ENCODE data around the gene UPF3A. TPM values are rescaled to one million over a fixed set of nuclear protein-coding genes. Genes with fewer than 3 reads are reported as not detected.
"Not testable (repeated sequence)": the region's sequence is repeated elsewhere in the genome, so short reads cannot be mapped to it uniquely, and the experiment has no call there.

UPF3A gene
- total RNA-seq, 1 experiment from 2014 or later, result 41.1 TPM

DNA sequence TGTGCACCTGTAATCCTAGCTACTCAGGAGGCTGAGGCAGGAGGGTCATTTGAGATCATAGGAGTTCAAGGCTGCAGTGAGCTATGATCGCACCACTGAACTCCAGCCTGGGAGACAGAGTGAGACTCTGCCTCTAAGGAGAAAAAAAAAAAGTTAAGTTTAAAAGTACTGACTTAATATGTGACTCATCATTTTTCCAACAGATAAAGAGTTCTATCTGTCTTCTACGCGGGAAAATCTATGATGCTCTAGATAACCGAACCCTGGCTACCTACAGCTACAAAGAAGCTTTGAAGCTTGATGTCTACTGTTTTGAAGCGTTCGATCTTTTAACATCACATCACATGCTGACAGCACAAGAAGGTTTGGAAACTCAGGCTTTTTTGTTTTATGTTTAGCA is 39.5 kb upstream of the UPF3A start:
- Histone ChIP-seq H3K9me2 (replicated peaks; ENCODE audit: insufficient read depth, low read length) (no peaks in the 10 kb centered on the region), H4K20me1 (ENCODE audit: insufficient read depth, low read depth, low read length) (no peaks in the 10 kb centered on the region), H3K27ac (ENCODE audit: low read length) (no peak overlapping the region), H3K4me1 (ENCODE audit: low read length) (no peaks in the 10 kb centered on the region), H3K9ac (ENCODE audit: low read length) (no peak overlapping the region), H3K79me2 (ENCODE audit: low read length) (peaks cover 12% of the 10 kb centered on the region), H3K4me2 (ENCODE audit: low read depth, low read length, poor library complexity, severe bottlenecking) (no peak overlapping the region), H3K4me3 (ENCODE audit: low read length) (no peak overlapping the region), H3K27me3 (ENCODE audit: low read length) (no peaks in the 10 kb centered on the region), H3K36me3 (ENCODE audit: insufficient read depth, low read length) (peaks cover 82% of the 10 kb centered on the region), H3K9me3 (ENCODE audit: low read length) (no peaks in the 10 kb centered on the region), H2AFZ (ENCODE audit: low read length) (no peak overlapping the region)
- no peak for DNase-seq

DNA sequence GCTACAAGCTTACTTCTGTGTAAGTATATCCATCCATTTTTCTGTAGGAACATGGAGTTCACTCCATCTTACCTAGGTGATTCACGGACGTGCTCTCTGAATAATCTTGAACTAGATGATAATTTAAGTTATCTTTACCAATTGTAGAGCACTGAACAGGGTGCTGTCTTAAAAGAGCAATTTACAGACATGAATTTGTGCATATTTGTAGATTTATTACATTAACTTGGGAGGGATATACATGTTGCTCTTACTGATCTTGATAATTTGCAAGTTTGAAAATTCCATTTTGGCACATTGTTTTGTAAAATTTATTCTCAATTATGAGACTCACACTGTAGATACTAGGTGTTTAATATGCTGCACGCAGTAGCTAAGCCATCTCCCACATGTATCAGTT is 37.4 kb upstream of the UPF3A start:
- Histone ChIP-seq H4K20me1 (ENCODE audit: insufficient read depth, low read depth, low read length) (no peaks in the 10 kb centered on the region), H3K27ac (ENCODE audit: low read length) (no peak overlapping the region), H3K4me3 (ENCODE audit: low read length) (no peak overlapping the region), H3K4me1 (ENCODE audit: low read length) (no peaks in the 10 kb centered on the region), H3K9ac (ENCODE audit: low read length) (no peak overlapping the region), H3K4me2 (ENCODE audit: low read depth, low read length, poor library complexity, severe bottlenecking) (no peak overlapping the region), H2AFZ (ENCODE audit: low read length) (no peak overlapping the region), H3K36me3 (ENCODE audit: insufficient read depth, low read length) (peaks cover 82% of the 10 kb centered on the region), H3K9me3 (ENCODE audit: low read length) (no peaks in the 10 kb centered on the region), H3K79me2 (ENCODE audit: low read length) (peaks cover 16% of the 10 kb centered on the region; the same call in 1 of the 2 replicates), H3K9me2 (replicated peaks; ENCODE audit: insufficient read depth, low read length) (no peaks in the 10 kb centered on the region), H3K27me3 (ENCODE audit: low read length) (no peaks in the 10 kb centered on the region)
- no peak for DNase-seq

DNA sequence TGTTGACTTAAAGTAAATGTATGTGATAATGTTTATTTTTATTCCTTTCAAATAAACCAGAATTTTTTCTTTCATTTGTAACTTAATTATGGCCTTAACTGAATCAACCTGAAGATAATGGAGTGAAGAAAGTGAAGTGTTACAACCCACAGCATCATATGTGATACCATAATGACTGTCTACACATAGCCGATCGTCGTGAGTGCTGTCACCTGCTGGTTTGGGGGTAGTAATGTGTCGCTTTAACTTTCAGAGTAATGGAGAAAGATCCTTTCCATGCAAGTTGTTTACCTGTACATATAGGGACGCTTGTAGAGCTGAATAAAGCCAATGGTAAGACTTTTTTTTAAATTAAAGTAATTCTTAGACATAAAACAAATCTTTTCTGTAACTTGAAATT is 36.8 kb upstream of the UPF3A start:
- H4K20me1 ChIP-seq (ENCODE audit: insufficient read depth, low read depth, low read length), result no peaks in the 10 kb centered on the region
- no peaks in the 10 kb centered on the region for H3K9me3 ChIP-seq (ENCODE audit: low read length)
- H3K9me2 ChIP-seq (replicated peaks; ENCODE audit: insufficient read depth, low read length), result no peaks in the 10 kb centered on the region
- no peak overlapping the region for H3K27ac ChIP-seq (ENCODE audit: low read length)
- H3K27me3 ChIP-seq (ENCODE audit: low read length), result no peaks in the 10 kb centered on the region
- H2AFZ ChIP-seq (ENCODE audit: low read length), result no peak overlapping the region
- peaks cover 19% of the 10 kb centered on the region; the same call in 1 of the 2 replicates for H3K79me2 ChIP-seq (ENCODE audit: low read length)
- peaks cover 81% of the 10 kb centered on the region for H3K36me3 ChIP-seq (ENCODE audit: insufficient read depth, low read length)
- H3K4me3 ChIP-seq (ENCODE audit: low read length), result no peak overlapping the region
- no peaks in the 10 kb centered on the region for H3K4me1 ChIP-seq (ENCODE audit: low read length)
- H3K9ac ChIP-seq (ENCODE audit: low read length), result no peak overlapping the region
- DNase-seq, result no peak
- H3K4me2 ChIP-seq (ENCODE audit: low read depth, low read length, poor library complexity, severe bottlenecking), result no peak overlapping the region

DNA sequence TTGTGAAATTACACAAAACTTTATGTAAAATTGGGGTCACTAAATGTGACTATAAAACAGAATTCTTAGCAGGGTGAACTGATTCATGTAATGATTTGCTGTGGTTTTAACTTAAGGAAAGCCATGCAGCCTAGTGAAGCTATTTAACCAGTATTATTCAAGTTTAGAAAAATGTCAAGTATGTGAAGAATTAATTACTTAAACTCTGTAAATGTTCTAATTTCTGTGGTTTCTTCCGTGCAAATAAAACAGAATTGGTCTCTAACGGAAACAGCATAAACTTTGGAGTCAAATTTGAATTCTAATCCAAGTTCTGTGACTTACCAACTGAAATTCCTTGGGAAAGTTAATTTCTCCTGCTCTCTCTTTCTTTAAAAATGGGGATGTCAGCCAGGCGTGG is 33.4 kb upstream of the UPF3A start:
- Histone ChIP-seq H3K4me1 (ENCODE audit: low read length) (no peaks in the 10 kb centered on the region), H3K4me3 (ENCODE audit: low read length) (no peak overlapping the region), H3K36me3 (ENCODE audit: insufficient read depth, low read length) (peaks cover 79% of the 10 kb centered on the region), H3K4me2 (ENCODE audit: low read depth, low read length, poor library complexity, severe bottlenecking) (no peak overlapping the region), H3K9ac (ENCODE audit: low read length) (no peak overlapping the region), H4K20me1 (ENCODE audit: insufficient read depth, low read depth, low read length) (no peaks in the 10 kb centered on the region), H3K79me2 (ENCODE audit: low read length) (peaks cover 24% of the 10 kb centered on the region), H3K9me3 (ENCODE audit: low read length) (no peaks in the 10 kb centered on the region), H3K27me3 (ENCODE audit: low read length) (no peaks in the 10 kb centered on the region), H3K27ac (ENCODE audit: low read length) (no peak overlapping the region), H2AFZ (ENCODE audit: low read length) (no peak overlapping the region), H3K9me2 (replicated peaks; ENCODE audit: insufficient read depth, low read length) (no peaks in the 10 kb centered on the region)
- DNase-seq, result no peak

DNA sequence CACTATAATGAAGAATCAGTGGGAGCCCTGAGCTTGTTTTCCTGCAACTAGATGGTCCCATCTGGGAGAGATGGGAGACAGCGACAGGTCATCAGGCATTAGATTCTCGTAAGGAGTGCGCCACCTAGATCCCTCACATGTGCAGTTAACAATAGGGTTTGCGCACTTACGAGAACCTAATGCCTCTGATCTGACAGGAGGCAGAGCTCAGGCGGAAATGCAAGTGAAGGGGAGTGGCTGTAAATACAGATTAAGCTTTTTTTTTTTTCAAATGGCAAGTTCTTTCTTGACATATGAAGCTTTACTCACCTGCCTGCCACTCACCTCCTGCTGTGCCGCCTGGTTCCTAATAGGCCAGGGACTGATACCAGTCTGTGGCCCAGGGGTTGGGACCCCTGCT is 32.3 kb upstream of the UPF3A start:
- Histone ChIP-seq H3K9ac (ENCODE audit: low read length) (no peak overlapping the region), H3K27ac (ENCODE audit: low read length) (no peak overlapping the region), H4K20me1 (ENCODE audit: insufficient read depth, low read depth, low read length) (no peaks in the 10 kb centered on the region), H3K9me3 (ENCODE audit: low read length) (no peaks in the 10 kb centered on the region), H2AFZ (ENCODE audit: low read length) (no peak overlapping the region), H3K4me1 (ENCODE audit: low read length) (no peaks in the 10 kb centered on the region), H3K9me2 (replicated peaks; ENCODE audit: insufficient read depth, low read length) (no peaks in the 10 kb centered on the region), H3K27me3 (ENCODE audit: low read length) (no peaks in the 10 kb centered on the region), H3K79me2 (ENCODE audit: low read length) (peaks cover 24% of the 10 kb centered on the region), H3K4me3 (ENCODE audit: low read length) (no peak overlapping the region), H3K36me3 (ENCODE audit: insufficient read depth, low read length) (peaks cover 70% of the 10 kb centered on the region), H3K4me2 (ENCODE audit: low read depth, low read length, poor library complexity, severe bottlenecking) (no peak overlapping the region)
- no peak for DNase-seq

DNA sequence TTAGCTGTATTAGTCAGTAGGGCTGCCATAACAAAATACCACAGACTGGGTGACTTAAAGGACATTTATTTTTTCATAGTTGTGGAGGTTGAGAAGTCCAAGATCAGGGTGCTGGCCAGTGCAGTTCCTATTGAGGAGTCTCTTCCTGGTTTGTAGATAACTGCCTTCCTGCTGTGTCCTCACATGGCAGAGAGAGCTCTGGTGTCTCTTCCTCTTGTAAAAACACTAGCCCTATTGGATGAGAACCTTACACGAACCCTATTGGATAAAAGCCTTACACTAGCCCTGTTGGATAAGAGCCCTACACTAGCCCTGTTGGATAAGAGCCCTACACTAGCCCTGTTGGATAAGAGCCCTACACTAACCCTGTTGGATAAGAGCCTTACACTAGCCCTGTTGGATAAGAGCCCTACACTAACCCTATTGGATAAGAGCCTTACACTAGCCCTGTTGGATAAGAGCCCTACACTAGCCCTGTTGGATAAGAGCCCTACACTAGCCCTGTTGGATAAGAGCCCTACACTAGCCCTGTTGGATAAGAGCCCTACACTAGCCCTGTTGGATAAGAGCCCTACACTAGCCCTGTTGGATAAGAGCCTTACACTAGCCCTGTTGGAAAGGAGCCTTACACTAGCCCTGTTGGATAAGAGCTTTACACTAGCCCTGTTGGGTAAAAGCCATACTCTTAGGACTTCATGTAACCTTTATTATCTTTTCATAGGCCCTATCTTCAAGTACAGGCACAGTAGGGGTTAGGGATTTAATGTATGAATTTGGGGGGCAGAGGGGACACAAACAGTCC is 29.6 kb upstream of the UPF3A start:
- not testable (repeated sequence) for H3K9me2 ChIP-seq (replicated peaks; ENCODE audit: insufficient read depth, low read length); H3K4me2 ChIP-seq (ENCODE audit: low read depth, low read length, poor library complexity, severe bottlenecking); H2AFZ ChIP-seq (ENCODE audit: low read length); H3K27me3 ChIP-seq (ENCODE audit: low read length); H3K4me1 ChIP-seq (ENCODE audit: low read length); H3K27ac ChIP-seq (ENCODE audit: low read length); H3K9me3 ChIP-seq (ENCODE audit: low read length); H3K9ac ChIP-seq (ENCODE audit: low read length); H3K4me3 ChIP-seq (ENCODE audit: low read length); DNase-seq; H4K20me1 ChIP-seq (ENCODE audit: insufficient read depth, low read depth, low read length)
- peaks cover 71% of the 10 kb centered on the region; the same call in 1 of the 2 replicates for H3K36me3 ChIP-seq (ENCODE audit: insufficient read depth, low read length)
- H3K79me2 ChIP-seq (ENCODE audit: low read length), result peaks cover 17% of the 10 kb centered on the region

DNA sequence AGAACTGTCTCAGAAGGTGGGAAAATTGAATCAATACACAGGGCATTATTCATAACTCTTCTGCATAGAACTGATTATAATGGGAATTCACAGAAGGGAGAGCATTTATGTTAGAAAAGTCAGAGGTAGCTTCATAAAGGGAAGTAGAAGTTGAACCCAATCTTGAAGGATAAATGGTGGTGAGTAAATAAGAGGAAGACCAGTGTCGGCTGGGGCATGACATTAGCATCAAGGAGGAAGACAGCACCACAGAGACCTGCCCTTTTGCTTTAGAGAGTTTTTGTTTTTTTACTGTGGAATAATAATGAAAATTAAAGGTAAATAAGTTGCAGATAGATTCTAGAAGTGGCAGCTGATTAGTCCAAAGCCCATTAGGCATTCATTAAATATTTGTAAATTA is 24.9 kb upstream of the UPF3A start:
- H3K36me3 ChIP-seq (ENCODE audit: insufficient read depth, low read length), result peaks cover 74% of the 10 kb centered on the region
- H3K4me2 ChIP-seq (ENCODE audit: low read depth, low read length, poor library complexity, severe bottlenecking), result no peak overlapping the region
- H3K9ac ChIP-seq (ENCODE audit: low read length), result no peak overlapping the region
- no peaks in the 10 kb centered on the region for H4K20me1 ChIP-seq (ENCODE audit: insufficient read depth, low read depth, low read length)
- no peaks in the 10 kb centered on the region for H3K27me3 ChIP-seq (ENCODE audit: low read length)
- no peaks in the 10 kb centered on the region for H3K9me3 ChIP-seq (ENCODE audit: low read length)
- H3K4me3 ChIP-seq (ENCODE audit: low read length), result no peak overlapping the region
- H2AFZ ChIP-seq (ENCODE audit: low read length), result no peak overlapping the region
- no peak overlapping the region for H3K27ac ChIP-seq (ENCODE audit: low read length)
- no peaks in the 10 kb centered on the region for H3K9me2 ChIP-seq (replicated peaks; ENCODE audit: insufficient read depth, low read length)
- no peaks in the 10 kb centered on the region for H3K4me1 ChIP-seq (ENCODE audit: low read length)
- no peak for DNase-seq
- peaks cover 6% of the 10 kb centered on the region; the same call in 1 of the 2 replicates for H3K79me2 ChIP-seq (ENCODE audit: low read length)

DNA sequence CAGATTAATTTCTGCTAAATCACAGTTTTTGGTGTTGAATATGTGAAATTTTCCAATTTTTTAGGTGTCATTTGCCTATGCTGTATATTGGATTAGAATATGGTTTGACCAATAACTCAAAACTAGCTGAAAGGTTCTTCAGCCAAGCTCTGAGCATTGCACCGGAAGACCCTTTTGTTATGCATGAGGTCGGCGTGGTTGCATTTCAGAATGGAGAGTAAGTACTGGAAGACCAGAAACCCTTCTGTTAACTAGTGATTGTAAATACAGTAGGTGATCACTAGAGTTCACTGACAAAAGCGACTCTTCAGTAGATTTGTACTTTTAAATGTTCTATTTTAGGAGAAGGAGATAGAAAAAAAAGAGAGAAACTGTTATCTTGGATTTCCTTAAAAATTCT is 24.4 kb upstream of the UPF3A start:
- no peak for DNase-seq
- no peak overlapping the region for H3K27ac ChIP-seq (ENCODE audit: low read length)
- no peaks in the 10 kb centered on the region for H4K20me1 ChIP-seq (ENCODE audit: insufficient read depth, low read depth, low read length)
- H3K27me3 ChIP-seq (ENCODE audit: low read length), result no peaks in the 10 kb centered on the region
- H3K9me3 ChIP-seq (ENCODE audit: low read length), result no peaks in the 10 kb centered on the region
- peaks cover 5% of the 10 kb centered on the region; the same call in 1 of the 2 replicates for H3K79me2 ChIP-seq (ENCODE audit: low read length)
- no peak overlapping the region for H3K9ac ChIP-seq (ENCODE audit: low read length)
- H3K4me1 ChIP-seq (ENCODE audit: low read length), result no peaks in the 10 kb centered on the region
- H3K4me2 ChIP-seq (ENCODE audit: low read depth, low read length, poor library complexity, severe bottlenecking), result no peak overlapping the region
- no peaks in the 10 kb centered on the region for H3K9me2 ChIP-seq (replicated peaks; ENCODE audit: insufficient read depth, low read length)
- no peak overlapping the region for H2AFZ ChIP-seq (ENCODE audit: low read length)
- H3K4me3 ChIP-seq (ENCODE audit: low read length), result no peak overlapping the region
- H3K36me3 ChIP-seq (ENCODE audit: insufficient read depth, low read length), result peaks cover 78% of the 10 kb centered on the region
